ENCODE measurements around the gene PRKCA. TPM values are rescaled to one million over a fixed set of nuclear protein-coding genes. Genes with fewer than 3 reads are reported as not detected.
A peak's percentile ranks its signal among the peaks of the same experiment; 100 is the strongest.

The PRKCA gene
- total and polyA plus RNA-seq, 2 of the 13 experiments (the other 11 are each of a cell fraction or from before 2014, with no cell fraction given) = 18.5 to 21.5 TPM

GRCh38 chr17:66386498-66387351 lies 84.3 kb downstream of the PRKCA start (continued):
- TF ChIP-seq ZBTB25 (CRISPR knock-in tag; IDR thresholded peaks at IDR 0.05) = no peak
- 0 out of 2 replicates have a peak, but pooled peaks have one; percentile 21 for TF ChIP-seq ZNF629 (CRISPR knock-in tag; conservative IDR thresholded peaks at IDR 0.05)
- TF ChIP-seq ZNF44 (CRISPR knock-in tag; IDR thresholded peaks at IDR 0.05) = 0 out of 2 replicates have a peak, but pooled peaks have one; percentile 55
- no peak for TF ChIP-seq MATR3 (CRISPR knock-in tag; IDR thresholded peaks at IDR 0.05)
- TF ChIP-seq ZBTB7B (CRISPR knock-in tag; IDR thresholded peaks at IDR 0.05) = 0 out of 2 replicates have a peak, but pooled peaks have one; percentile 31
- no peak for TF ChIP-seq IKZF1 (IDR thresholded peaks at IDR 0.05)
- no peak for TF ChIP-seq SRSF9 (IDR thresholded peaks at IDR 0.05; ENCODE audit: borderline replicate concordance, insufficient read depth, low read depth, low read length, poor library complexity, severe bottlenecking)
- no peak for TF ChIP-seq PHB2 (IDR thresholded peaks at IDR 0.05; ENCODE audit: partially characterized antibody)
- no peak for TF ChIP-seq ZNF33A (CRISPR knock-in tag; IDR thresholded peaks at IDR 0.05; ENCODE audit: borderline replicate concordance)
- no peak for TF ChIP-seq SCMH1 (CRISPR knock-in tag; IDR thresholded peaks at IDR 0.05; ENCODE audit: borderline replicate concordance)
- no peak for TF ChIP-seq SUZ12 (IDR thresholded peaks at IDR 0.05; ENCODE audit: low read depth, low read length)
- TF ChIP-seq CREM (IDR thresholded peaks at IDR 0.05) = peak; percentile 66
- no peak for TF ChIP-seq CREM (CRISPR knock-in tag; IDR thresholded peaks at IDR 0.05)
- TF ChIP-seq ZNF256 (CRISPR knock-in tag; conservative IDR thresholded peaks at IDR 0.05) = no peak
- no peak for TF ChIP-seq GABPA (IDR thresholded peaks at IDR 0.05; ENCODE audit: low read depth, low read length)
- no peak for TF ChIP-seq GABPA (CRISPR knock-in tag; IDR thresholded peaks at IDR 0.05; ENCODE audit: low read depth)
- TF ChIP-seq ZNF503 (CRISPR knock-in tag; IDR thresholded peaks at IDR 0.05) = no peak
- TF ChIP-seq ZNF644 (CRISPR knock-in tag; IDR thresholded peaks at IDR 0.05; ENCODE audit: low read depth) = 0 out of 2 replicates have a peak, but pooled peaks have one; percentile 14
- no peak for TF ChIP-seq ZNF691 (CRISPR knock-in tag; IDR thresholded peaks at IDR 0.05; ENCODE audit: borderline replicate concordance, low read depth)
- no peak for TF ChIP-seq ZNF101 (CRISPR knock-in tag; IDR thresholded peaks at IDR 0.05; ENCODE audit: borderline replicate concordance, low read depth)
- TF ChIP-seq KDM1A (CRISPR knock-in tag; IDR thresholded peaks at IDR 0.05) = no peak
- peak; percentile 46; the same call in 1 of the 2 replicates for TF ChIP-seq AHDC1 (CRISPR knock-in tag; IDR thresholded peaks at IDR 0.05; ENCODE audit: borderline replicate concordance)

Measured in HepG2 (cell line).